GM23248 (cell line): ENCODE data around the gene KRT12. TPM values are rescaled to one million over a fixed set of nuclear protein-coding genes. Genes with fewer than 3 reads are reported as not detected.

Experiments
- DNase-seq: peaks from one replicate; pipeline ENCODE4 v3.0.0-alpha.2; 2015
- H2AFZ ChIP-seq: fragments of 200-600 bp; sonication (generic); 2 replicates; pipeline ENCODE4 v1.6.1; 2016; ENCODE audit warnings: antibody characterized with exemption
- H3F3A ChIP-seq: fragments of 200-600 bp; sonication (generic); 2 replicates; pipeline ENCODE4 v1.6.1; 2016; ENCODE audit warnings: mild to moderate bottlenecking, antibody characterized with exemption, mixed run types; ENCODE audit not compliant: insufficient read depth
- H3K27ac ChIP-seq: fragments of 200-600 bp; sonication (generic); 2 replicates; pipeline ENCODE4 v1.5.1; 2016; ENCODE audit warnings: mild to moderate bottlenecking
- H3K27me3 ChIP-seq: fragments of 200-600 bp; sonication (generic); replicated peaks from 2 replicates; pipeline ENCODE4 v1.6.1; 2016; ENCODE audit warnings: mild to moderate bottlenecking; ENCODE audit not compliant: insufficient read depth
- H3K36me3 ChIP-seq: fragments of 200-600 bp; sonication (generic); 2 replicates; pipeline ENCODE4 v1.6.1; 2016; ENCODE audit warnings: low read depth, mild to moderate bottlenecking
- H3K4me1 ChIP-seq: fragments of 200-600 bp; sonication (generic); 2 replicates; pipeline ENCODE4 v1.6.1; 2016; ENCODE audit warnings: mild to moderate bottlenecking; ENCODE audit not compliant: insufficient read depth
- H3K4me2 ChIP-seq: fragments of 200-600 bp; sonication (generic); one replicate; pipeline ENCODE4 v1.6.1; 2016; ENCODE audit warnings: mild to moderate bottlenecking; ENCODE audit not compliant: unreplicated experiment
- H3K4me3 ChIP-seq: fragments of 200-600 bp; sonication (generic); 2 replicates; pipeline ENCODE4 v1.5.1; 2016; ENCODE audit warnings: mild to moderate bottlenecking
- H3K79me2 ChIP-seq: fragments of 200-600 bp; sonication (generic); 2 replicates; pipeline ENCODE4 v1.6.1; 2016; ENCODE audit warnings: mild to moderate bottlenecking; ENCODE audit not compliant: insufficient read depth
- H3K9ac ChIP-seq: fragments of 200-600 bp; sonication (generic); 2 replicates; pipeline ENCODE4 v1.6.1; 2016; ENCODE audit warnings: mild to moderate bottlenecking
- H3K9me2 ChIP-seq: fragments of 200-600 bp; sonication (generic); 2 replicates; pipeline ENCODE4 v1.6.1; 2016; ENCODE audit warnings: mixed run types, mild to moderate bottlenecking, moderate library complexity; ENCODE audit not compliant: insufficient read depth
- H3K9me3 ChIP-seq: fragments of 200-600 bp; sonication (generic); one replicate; pipeline ENCODE4 v1.6.1; 2017; ENCODE audit warnings: low read depth
- H4K20me1 ChIP-seq: fragments of 200-600 bp; sonication (generic); 2 replicates; pipeline ENCODE4 v1.6.0; 2016; ENCODE audit not compliant: insufficient read depth
- EZH2 ChIP-seq: fragments of 200-600 bp; sonication (generic); IDR thresholded peaks from 2 replicates; pipeline ENCODE4 v1.6.1; 2018; ENCODE audit warnings: antibody characterized with exemption, mild to moderate bottlenecking; ENCODE audit not compliant: insufficient read depth, poor library complexity, severe bottlenecking
- EZH2phosphoT487 ChIP-seq: fragments of 200-600 bp; sonication (generic); IDR thresholded peaks from 2 replicates; pipeline ENCODE4 v1.6.1; 2018; ENCODE audit warnings: antibody characterized with exemption, moderate library complexity, mild to moderate bottlenecking, low read depth; ENCODE audit not compliant: insufficient read depth
- WGBS, 2 experiments: methylation state at CpG; one replicate each; pipeline ENCODE4 v1.1.6; 2015 to 2017; ENCODE audit warnings: low lambda C conversion rate in 2 of 2, low coverage in 1 of 2; ENCODE audit errors: missing lambda C conversion rate in 2 of 2; 5-methylcytosine and 5-hydroxymethylcytosine counted together
- in situ Hi-C: fragments of 300-500 bp; cut with MboI; formaldehyde crosslinking; loops from 2 replicates; pipeline ENCODE4 v1.15.0; 2020
- polyA plus RNA-seq: library from polyadenylated mRNA; unstranded; fragments of >200 nt; fragmentation: Nextera tagmentation; extraction: Ambion mirVana; gene quantifications from 2 replicates; pipeline ENCODE4 v1.2.1, GENCODE V29; 2016
- total RNA-seq: library from RNA; depleted of rRNA; stranded (reverse); fragments of >200 nt; shearing (Covaris generic); gene quantifications from 2 replicates; pipeline ENCODE4 v1.2.3, GENCODE V29; 2014

The KRT12 gene
- total and polyA plus RNA-seq, 2 experiments from 2014 or later, result not detected

DNA sequence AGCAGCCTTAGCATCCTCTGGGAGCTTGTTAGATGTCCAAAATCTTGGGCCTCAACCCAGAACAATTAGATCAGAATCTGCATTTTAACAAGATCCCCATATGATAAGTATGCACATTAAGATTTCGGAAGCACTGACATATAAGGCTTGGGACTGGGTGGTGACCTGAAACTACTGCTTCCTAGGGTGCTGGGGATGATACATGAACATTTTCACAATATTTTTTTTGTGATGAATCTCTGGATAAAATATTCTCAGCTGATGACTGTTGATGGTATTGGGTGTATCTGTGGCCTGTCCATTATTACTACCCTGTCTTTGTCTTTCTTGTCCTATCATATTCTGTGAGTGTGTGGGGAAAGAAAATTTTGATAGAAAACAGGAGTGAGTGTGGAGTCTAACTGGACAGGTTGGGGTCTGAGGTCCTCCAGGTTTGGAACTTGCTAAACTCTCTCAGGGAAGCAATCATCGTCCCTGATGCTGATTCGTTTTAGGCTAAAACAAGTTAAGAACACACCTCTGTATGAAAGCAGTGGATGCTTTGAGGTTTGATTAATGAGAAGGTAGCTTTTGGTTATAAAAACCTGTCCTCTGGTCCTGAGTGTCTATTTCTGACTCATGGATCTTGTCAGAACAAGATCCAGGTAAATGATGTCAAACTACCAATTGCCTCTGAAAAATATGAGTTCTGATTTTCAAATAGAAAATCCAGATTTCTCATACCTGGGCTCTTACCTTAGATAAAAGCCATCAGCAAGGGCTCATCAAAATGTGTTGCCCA is 47.2 kb upstream of the KRT12 start:
- H3K4me2 ChIP-seq, result peak overlapping the region; percentile 26
- peaks cover 59% of the 10 kb centered on the region for H3F3A ChIP-seq
- no peaks in the 10 kb centered on the region for H3K9me2 ChIP-seq
- H3K9ac ChIP-seq, result peak overlapping the region; percentile 5
- no peaks in the 10 kb centered on the region for H3K27me3 ChIP-seq
- TF ChIP-seq EZH2phosphoT487 (no peak), EZH2 (no peak)
- in situ Hi-C loops, result no loop called here
- no peaks in the 10 kb centered on the region for H4K20me1 ChIP-seq
- WGBS, 2 experiments, result 94 to 97% methylated on average over 3 of the region's 3 CpGs
- DNase-seq, result no peak
- H3K27ac ChIP-seq, result peak overlapping the region; percentile 99
- H3K4me3 ChIP-seq, result no peak overlapping the region
- no peak overlapping the region for H2AFZ ChIP-seq
- H3K9me3 ChIP-seq, result no peaks in the 10 kb centered on the region
- H3K79me2 ChIP-seq, result no peaks in the 10 kb centered on the region
- peaks cover 42% of the 10 kb centered on the region for H3K4me1 ChIP-seq
- H3K36me3 ChIP-seq, result no peaks in the 10 kb centered on the region

GRCh38 chr17:40912486-40913210 is 45.6 kb upstream of the KRT12 start:
- H3K79me2 ChIP-seq, result no peaks in the 10 kb centered on the region
- in situ Hi-C loops, result no loop called here
- no peak for TF ChIP-seq EZH2

DNA sequence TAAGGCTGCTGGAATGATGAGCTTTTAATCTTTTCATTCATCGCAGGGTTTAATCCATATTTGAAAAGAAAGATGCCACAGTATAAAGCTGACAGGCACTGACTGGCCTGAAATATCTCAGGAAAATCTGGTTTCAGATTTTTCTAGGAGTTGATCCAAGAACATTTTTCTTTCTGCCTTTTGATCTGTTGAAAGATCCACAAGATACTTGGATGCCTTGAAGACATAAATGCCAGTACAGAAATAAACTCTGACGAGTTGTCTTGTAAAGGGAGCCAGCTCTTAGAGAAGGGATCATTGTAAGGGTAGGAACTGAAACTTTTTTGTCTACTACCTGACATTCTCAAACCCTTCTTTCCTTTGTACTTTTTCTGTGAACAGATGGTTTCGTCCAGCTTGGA is 43.4 kb upstream of the KRT12 start:
- H3K27ac ChIP-seq, result peak overlapping the region; percentile 90
- in situ Hi-C loops, result no loop called here
- peak; percentile 74 for DNase-seq
- H2AFZ ChIP-seq, result peak overlapping the region; percentile 33; the same call in 1 of the 2 replicates
- H4K20me1 ChIP-seq, result no peaks in the 10 kb centered on the region
- TF ChIP-seq EZH2 (no peak), EZH2phosphoT487 (no peak)
- H3K36me3 ChIP-seq, result no peaks in the 10 kb centered on the region
- WGBS, 2 experiments, result 5 to 6% methylated on average over 3 of the region's 3 CpGs
- no peaks in the 10 kb centered on the region for H3K9me2 ChIP-seq
- peak overlapping the region; percentile 70 for H3K9ac ChIP-seq
- no peaks in the 10 kb centered on the region for H3K79me2 ChIP-seq
- H3K9me3 ChIP-seq, result no peaks in the 10 kb centered on the region
- H3K4me2 ChIP-seq, result peak overlapping the region; percentile 64
- no peaks in the 10 kb centered on the region for H3K27me3 ChIP-seq
- peaks cover 51% of the 10 kb centered on the region for H3F3A ChIP-seq
- H3K4me3 ChIP-seq, result peak overlapping the region; percentile 36
- peaks cover 46% of the 10 kb centered on the region for H3K4me1 ChIP-seq

More at GRCh38 chr17:40912486-40913210, 45.6 kb upstream of the KRT12 start:
- H3K27ac ChIP-seq, result no peak overlapping the region
- no peak overlapping the region for H3K9ac ChIP-seq
- H3K9me2 ChIP-seq, result no peaks in the 10 kb centered on the region
- H3K4me3 ChIP-seq, result no peak overlapping the region
- H3K4me1 ChIP-seq, result peaks cover 56% of the 10 kb centered on the region
- no peak for DNase-seq
- H3K27me3 ChIP-seq, result no peaks in the 10 kb centered on the region
- no peaks in the 10 kb centered on the region for H3K36me3 ChIP-seq
- H3K4me2 ChIP-seq, result no peak overlapping the region
- no peaks in the 10 kb centered on the region for H3K9me3 ChIP-seq
- H3F3A ChIP-seq, result peaks cover 63% of the 10 kb centered on the region
- no peaks in the 10 kb centered on the region for H4K20me1 ChIP-seq
- 94 to 96% methylated on average over 13 of the region's 13 CpGs for WGBS, 2 experiments
- no peak overlapping the region for H2AFZ ChIP-seq

DNA sequence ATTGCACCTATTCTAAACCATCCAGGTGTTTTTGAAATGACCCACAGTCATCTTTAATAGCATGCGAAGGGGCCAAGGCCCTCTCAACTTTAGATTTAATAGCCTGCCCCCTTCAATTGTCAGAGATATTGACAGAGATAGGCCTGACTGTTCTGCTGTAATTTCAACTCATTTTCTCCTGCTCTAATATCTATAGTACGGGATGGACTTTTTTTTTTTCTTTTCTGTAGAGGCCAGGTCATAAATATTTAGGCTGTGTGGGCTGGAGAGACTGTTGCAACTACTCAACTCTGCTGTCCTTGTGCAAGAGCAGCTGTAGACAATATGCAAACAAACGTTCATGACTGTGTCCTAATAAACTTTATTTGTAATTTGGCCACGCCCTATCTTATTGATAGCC is 42.7 kb upstream of the KRT12 start:
- Histone ChIP-seq H3K4me1 (peaks cover 41% of the 10 kb centered on the region), H3F3A (peaks cover 45% of the 10 kb centered on the region), H3K36me3 (no peaks in the 10 kb centered on the region), H3K27ac (peak overlapping the region; percentile 90), H2AFZ (no peak overlapping the region), H3K4me3 (peak overlapping the region; percentile 36), H3K27me3 (no peaks in the 10 kb centered on the region), H3K9me3 (no peaks in the 10 kb centered on the region), H3K79me2 (no peaks in the 10 kb centered on the region), H3K9ac (peak overlapping the region; percentile 70), H4K20me1 (no peaks in the 10 kb centered on the region), H3K9me2 (no peaks in the 10 kb centered on the region), H3K4me2 (peak overlapping the region; percentile 64)
- TF ChIP-seq EZH2phosphoT487 (no peak), EZH2 (no peak)
- in situ Hi-C loops, result loop anchor here (10.0 kb wide), 2 partner anchors 95 to 415 kb away; no protein-coding TSS in a partner anchor
- peak; percentile 90 for DNase-seq
- WGBS, 2 experiments, result 9 to 10% methylated on average over 4 of the region's 4 CpGs
